IPS-NIHi7 (cell line): ENCODE data around the gene ZNF524.
"Not testable (repeated sequence)": the region's sequence is repeated elsewhere in the genome, so short reads cannot be mapped to it uniquely, and the experiment has no call there.

Source experiments
- DNase-seq: peaks from one replicate; pipeline ENCODE4 v3.0.0; 2012; ENCODE audit warnings: mixed read lengths; ENCODE audit errors: extremely low spot score

Gene ZNF524

GRCh38 chr19:55581145-55581822 lies 18.8 kb upstream of the ZNF524 start:
- no peak for DNase-seq

GRCh38 chr19:55581823-55582223 lies 18.3 kb upstream of the ZNF524 start:
- no peak for DNase-seq

GRCh38 chr19:55582284-55582683 lies 17.8 kb upstream of the ZNF524 start:
- not testable (repeated sequence) for DNase-seq

GRCh38 chr19:55583897-55584296 lies 16.2 kb upstream of the ZNF524 start:
- DNase-seq: not testable (repeated sequence)

- no peak for DNase-seq
Measured at GRCh38 chr19:55584871-55585270, 15.2 kb upstream of the ZNF524 start.

- DNase-seq: peak; percentile 84
Measured at GRCh38 chr19:55585658-55586339, 14.3 kb upstream of the ZNF524 start.

- peak; percentile 96 for DNase-seq
Measured at GRCh38 chr19:55586976-55587668, 13.0 kb upstream of the ZNF524 start.

GRCh38 chr19:55588738-55589137 lies 11.3 kb upstream of the ZNF524 start:
- DNase-seq: no peak

GRCh38 chr19:55590109-55590508 lies 10.0 kb upstream of the ZNF524 start:
- no peak for DNase-seq

- DNase-seq: no peak
Measured at GRCh38 chr19:55590617-55591016, 9.5 kb upstream of the ZNF524 start.

GRCh38 chr19:55591555-55591954 lies 8.5 kb upstream of the ZNF524 start:
- peak; percentile 20 for DNase-seq

- no peak for DNase-seq
Measured at GRCh38 chr19:55592391-55593090, 7.5 kb upstream of the ZNF524 start.

- no peak for DNase-seq
Measured at GRCh38 chr19:55593096-55593772, 6.9 kb upstream of the ZNF524 start.

- DNase-seq: no peak
Measured at GRCh38 chr19:55594996-55595545, 5.0 kb upstream of the ZNF524 start.

GRCh38 chr19:55596304-55596703 lies 3.8 kb upstream of the ZNF524 start:
- no peak for DNase-seq

- no peak for DNase-seq
Measured at GRCh38 chr19:55597501-55597921, 2.6 kb upstream of the ZNF524 start.

- DNase-seq: peak; percentile 16
Measured at GRCh38 chr19:55598034-55598433, 2.1 kb upstream of the ZNF524 start.

- DNase-seq: peak; percentile 81
Measured at GRCh38 chr19:55598719-55599467, 1.2 kb upstream of the ZNF524 start.

GRCh38 chr19:55599468-55599841 lies 633 bp upstream of the ZNF524 start, which contains the start of gene FIZ1:
Gene FIZ1, minus strand, starts transcription at chr19:55599517. Its CDS starts 1,652 bp downstream, at chr19:55597865.
- peak; percentile 77 for DNase-seq

- no peak for DNase-seq
Measured at GRCh38 chr19:55600662-55601028, 557 bp downstream of the ZNF524 start.

GRCh38 chr19:55601084-55601483 lies 996 bp downstream of the ZNF524 start:
- no peak for DNase-seq
